CD4-positive, alpha-beta memory T cell (primary cell): Measurements from ENCODE around the gene MLN. TPM values are rescaled to one million over a fixed set of nuclear protein-coding genes. Genes with fewer than 3 reads are reported as not detected.
A peak's percentile ranks its signal among the peaks of the same experiment; 100 is the strongest.

ENCODE experiments used
- CTCF ChIA-PET: fragments of 350-600 bp; sonication (Branson Sonifier 250); formaldehyde crosslinking; loops from one replicate; lab custom pipeline; 2021; ENCODE audit warnings: inconsistent platforms; ENCODE audit not compliant: partially characterized antibody; lab: Charles Lee
- POLR2A ChIA-PET: fragments of 350-600 bp; sonication (Branson Sonifier 250); formaldehyde crosslinking; loops from one replicate; lab custom pipeline; 2021; ENCODE audit not compliant: partially characterized antibody; lab: Charles Lee
- DNase-seq, 5 donors: peaks; one replicate each; pipeline versions ENCODE4 v3.0.0 to v3.0.0-alpha.2; 2020 to 2022; ENCODE audit warnings: mixed read lengths in 1 of 5
- H3K27ac ChIP-seq: one replicate; pipeline ENCODE4 v1.7.0; 2013; ENCODE audit warnings: low read depth, low read length
- H3K27me3 ChIP-seq: 2 replicates; pipeline ENCODE4 v1.7.0; 2013; ENCODE audit warnings: mild to moderate bottlenecking, low read length, moderate library complexity; ENCODE audit not compliant: insufficient read depth
- H3K36me3 ChIP-seq: 2 replicates; pipeline ENCODE4 v1.7.0; 2013; ENCODE audit warnings: mild to moderate bottlenecking, low read length, moderate library complexity; ENCODE audit not compliant: insufficient read depth
- H3K4me1 ChIP-seq: 2 replicates; pipeline ENCODE4 v1.7.0; 2013; ENCODE audit warnings: mild to moderate bottlenecking, low read length, moderate library complexity; ENCODE audit not compliant: insufficient read depth
- H3K4me3 ChIP-seq, 2 donors: one replicate each; pipeline ENCODE4 v1.7.0; 2013; ENCODE audit warnings: low read length in 2 of 2, mild to moderate bottlenecking in 1 of 2
- H3K9me3 ChIP-seq, 2 donors: one replicate each; pipeline ENCODE4 v1.7.0; 2013; ENCODE audit warnings: low read length in 2 of 2, control low read depth in 1 of 2; ENCODE audit not compliant: control insufficient read depth in 1 of 2
- H3K27ac Mint-ChIP-seq, 7 donors: one replicate each; pipeline ENCODE4 v1.8.0; 2020 to 2021; ENCODE audit warnings: mixed read lengths in 7 of 7, mild to moderate bottlenecking in 6 of 7, inconsistent platforms in 3 of 7, moderate library complexity in 3 of 7
- H3K27me3 Mint-ChIP-seq, 2 donors: one replicate each; pipeline ENCODE4 v1.8.0; 2020 to 2021; ENCODE audit warnings: mixed read lengths in 2 of 2
- H3K36me3 Mint-ChIP-seq, 2 donors: one replicate each; pipeline ENCODE4 v1.8.0; 2020 to 2021; ENCODE audit warnings: mixed read lengths in 2 of 2, inconsistent platforms in 1 of 2, mild to moderate bottlenecking in 1 of 2
- H3K4me1 Mint-ChIP-seq, 4 donors: one replicate each; pipeline ENCODE4 v1.8.0; 2020 to 2021; ENCODE audit warnings: mixed read lengths in 4 of 4, mild to moderate bottlenecking in 1 of 4
- H3K4me3 Mint-ChIP-seq, 8 donors: one replicate each; pipeline ENCODE4 v1.8.0; 2020 to 2021; ENCODE audit warnings: mixed read lengths in 8 of 8, mild to moderate bottlenecking in 7 of 8, moderate library complexity in 6 of 8, inconsistent platforms in 3 of 8
- H3K9me3 Mint-ChIP-seq, 8 donors: one replicate each; pipeline ENCODE4 v1.8.0; 2020 to 2021; ENCODE audit warnings: mixed read lengths in 8 of 8, mild to moderate bottlenecking in 5 of 8, inconsistent platforms in 3 of 8, moderate library complexity in 1 of 8
- intact Hi-C: fragments of 100-400 bp; cut with micrococcal nuclease; formaldehyde crosslinking; loops from one replicate; pipeline ENCODE4 v1.15.1; 2023
- polyA plus RNA-seq, 2 donors: library from polyadenylated mRNA; unstranded; fragments of 300-500 nt; fragmentation: Illumina TruSeq; gene quantifications; one replicate each; pipeline ENCODE4 v1.2.3, GENCODE V29; 2021
- total RNA-seq, 2 experiments: library from RNA; stranded (reverse); gene quantifications; one replicate each; pipeline ENCODE4 v1.2.3, GENCODE V29; 2021

The MLN gene
- total and polyA plus RNA-seq, 4 experiments from 2014 or later, result not detected

GRCh38 chr6:33757113-33757512, 46.7 kb downstream of the MLN start:
- CTCF ChIA-PET, result interaction anchor here (0.8 kb wide), 1 partner anchor 11 kb away, joined by 3 read pairs; no protein-coding TSS in a partner anchor
- Mint-ChIP-seq H3K27me3 (peaks cover 1 to 3% of the 10 kb centered on the region in 2 donors), H3K9me3 (no peaks in the 10 kb centered on the region), H3K36me3 (no peaks in the 10 kb centered on the region), H3K4me1 (peaks cover 0 to 1% (median 0%) of the 10 kb centered on the region in 4 donors), H3K4me3 (no peak overlapping the region), H3K27ac (peak overlapping the region in 1 of 7 donors; percentile 68)
- no peaks in the 10 kb centered on the region for H3K9me3 ChIP-seq
- H3K27ac ChIP-seq, result no peak overlapping the region
- no peaks in the 10 kb centered on the region for H3K4me1 ChIP-seq
- intact Hi-C loops, result no loop called here
- POLR2A ChIA-PET, result no interaction called here
- no peak for DNase-seq
- H3K36me3 ChIP-seq, result no peaks in the 10 kb centered on the region
- no peak overlapping the region for H3K4me3 ChIP-seq
- no peaks in the 10 kb centered on the region for H3K27me3 ChIP-seq

- Mint-ChIP-seq H3K27ac (peak overlapping the region in 1 of 7 donors; percentile 8), H3K4me1 (peaks cover 0 to 1% (median 0%) of the 10 kb centered on the region in 4 donors)
Measured at GRCh38 chr6:33756211-33756954, 47.4 kb downstream of the MLN start.

GRCh38 chr6:33755070-33755869, 48.5 kb downstream of the MLN start:
- Mint-ChIP-seq H3K36me3 (no peaks in the 10 kb centered on the region), H3K9me3 (no peaks in the 10 kb centered on the region), H3K4me1 (peaks cover 0 to 1% (median 0%) of the 10 kb centered on the region in 4 donors), H3K27me3 (peaks cover 1 to 3% of the 10 kb centered on the region in 2 donors), H3K4me3 (no peak overlapping the region), H3K27ac (no peak overlapping the region)
- no peak overlapping the region for H3K27ac ChIP-seq
- ChIA-PET POLR2A (no interaction called here), CTCF (interaction anchor here (1.9 kb wide), 1 partner anchor 10 kb away, joined by 12 read pairs; no protein-coding TSS in a partner anchor)
- intact Hi-C loops, result no loop called here
- no peaks in the 10 kb centered on the region for H3K36me3 ChIP-seq
- no peaks in the 10 kb centered on the region for H3K9me3 ChIP-seq
- H3K27me3 ChIP-seq, result no peaks in the 10 kb centered on the region
- no peak overlapping the region for H3K4me3 ChIP-seq
- DNase-seq, result no peak
- no peaks in the 10 kb centered on the region for H3K4me1 ChIP-seq

More at GRCh38 chr6:33756211-33756954, 47.4 kb downstream of the MLN start:
- Mint-ChIP-seq H3K9me3 (no peaks in the 10 kb centered on the region), H3K27me3 (peaks cover 1 to 3% of the 10 kb centered on the region in 2 donors), H3K36me3 (no peaks in the 10 kb centered on the region), H3K4me3 (no peak overlapping the region)
- intact Hi-C loops, result no loop called here
- no peaks in the 10 kb centered on the region for H3K4me1 ChIP-seq
- POLR2A ChIA-PET, result no interaction called here
- H3K27ac ChIP-seq, result no peak overlapping the region
- no peak for DNase-seq
- H3K36me3 ChIP-seq, result no peaks in the 10 kb centered on the region
- no peak overlapping the region for H3K4me3 ChIP-seq
- H3K9me3 ChIP-seq, result no peaks in the 10 kb centered on the region
- CTCF ChIA-PET, result no interaction called here
- H3K27me3 ChIP-seq, result no peaks in the 10 kb centered on the region

- Histone ChIP-seq H3K27me3 (no peaks in the 10 kb centered on the region), H3K27ac (no peak overlapping the region), H3K36me3 (no peaks in the 10 kb centered on the region), H3K9me3 (no peaks in the 10 kb centered on the region), H3K4me3 (no peak overlapping the region), H3K4me1 (no peaks in the 10 kb centered on the region)
- H3K9me3 Mint-ChIP-seq, result no peaks in the 10 kb centered on the region
- no peaks in the 10 kb centered on the region for H3K36me3 Mint-ChIP-seq
- H3K27ac Mint-ChIP-seq, result no peak overlapping the region
- H3K4me1 Mint-ChIP-seq, result peaks cover 0 to 1% (median 0%) of the 10 kb centered on the region in 4 donors
- peaks cover 1 to 3% of the 10 kb centered on the region in 2 donors for H3K27me3 Mint-ChIP-seq
- no peak for DNase-seq
- ChIA-PET CTCF (interaction anchor here (1.9 kb wide), 1 partner anchor 9 kb away, joined by 12 read pairs; no protein-coding TSS in a partner anchor), POLR2A (no interaction called here)
- intact Hi-C loops, result no loop called here
- no peak overlapping the region for H3K4me3 Mint-ChIP-seq
Measured at GRCh38 chr6:33754222-33754621, 49.6 kb downstream of the MLN start.

- intact Hi-C loops, result no loop called here
- Mint-ChIP-seq H3K4me1 (peaks cover 0 to 1% (median 0%) of the 10 kb centered on the region in 4 donors), H3K27me3 (peaks cover 0 to under 1% of the 10 kb centered on the region in 2 donors)
Measured at GRCh38 chr6:33752646-33753015, 51.2 kb downstream of the MLN start.

GRCh38 chr6:33751771-33752645, 51.8 kb downstream of the MLN start:
- H3K27me3 Mint-ChIP-seq, result peaks cover 0 to 3% of the 10 kb centered on the region in 2 donors
- H3K4me1 ChIP-seq, result no peaks in the 10 kb centered on the region
- POLR2A ChIA-PET, result no interaction called here
- H3K4me3 Mint-ChIP-seq, result no peak overlapping the region
- no peaks in the 10 kb centered on the region for H3K9me3 ChIP-seq
- H3K27ac Mint-ChIP-seq, result peak overlapping the region in 2 of 7 donors; percentile 17 to 41
- no peaks in the 10 kb centered on the region for H3K27me3 ChIP-seq
- no peak overlapping the region for H3K4me3 ChIP-seq
- H3K9me3 Mint-ChIP-seq, result no peaks in the 10 kb centered on the region
- H3K4me1 Mint-ChIP-seq, result no peaks in the 10 kb centered on the region
- intact Hi-C loops, result no loop called here
- DNase-seq, result no peak
- no peaks in the 10 kb centered on the region for H3K36me3 Mint-ChIP-seq
- CTCF ChIA-PET, result interaction anchor here (0.7 kb wide), 1 partner anchor 302 kb away, joined by 3 read pairs; no protein-coding TSS in a partner anchor
- H3K27ac ChIP-seq, result no peak overlapping the region
- H3K36me3 ChIP-seq, result no peaks in the 10 kb centered on the region

More at GRCh38 chr6:33752646-33753015, 51.2 kb downstream of the MLN start:
- Histone ChIP-seq H3K9me3 (no peaks in the 10 kb centered on the region), H3K4me1 (no peaks in the 10 kb centered on the region), H3K4me3 (no peak overlapping the region), H3K36me3 (no peaks in the 10 kb centered on the region), H3K27me3 (no peaks in the 10 kb centered on the region), H3K27ac (no peak overlapping the region)
- no peaks in the 10 kb centered on the region for H3K36me3 Mint-ChIP-seq
- no peak overlapping the region for H3K27ac Mint-ChIP-seq
- POLR2A ChIA-PET, result no interaction called here
- CTCF ChIA-PET, result no interaction called here
- no peak for DNase-seq
- H3K9me3 Mint-ChIP-seq, result no peaks in the 10 kb centered on the region
- no peak overlapping the region for H3K4me3 Mint-ChIP-seq
